ENCODE data around the gene SNX18. TPM values are rescaled to one million over a fixed set of nuclear protein-coding genes. Genes with fewer than 3 reads are reported as not detected.

Gene SNX18
- total RNA-seq, 1 donor from 2014 or later: 35.4 TPM

DNA sequence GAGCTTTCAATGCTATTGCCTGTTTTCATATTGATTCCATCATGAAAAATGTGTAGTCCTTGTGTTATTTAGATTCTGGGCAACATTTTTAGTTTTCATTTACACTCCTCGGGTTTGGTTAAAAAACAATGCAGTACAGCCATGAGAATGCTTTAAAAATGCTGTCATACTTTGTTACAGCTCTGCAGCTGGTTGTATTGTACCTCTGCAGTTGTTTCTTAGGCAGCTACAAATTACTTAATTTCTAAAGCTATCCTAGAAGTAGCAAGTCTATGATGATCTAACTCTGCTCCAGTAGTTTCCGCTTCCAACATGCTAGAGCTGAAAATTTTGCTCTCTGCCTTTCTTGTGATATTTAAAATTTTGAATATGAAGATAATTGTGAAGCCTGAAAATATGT lies 20.2 kb downstream of the SNX18 start:
- H3K9me3 ChIP-seq: no peaks in the 10 kb centered on the region
- peaks cover 37% of the 10 kb centered on the region for H3K4me1 ChIP-seq
- H3K4me3 ChIP-seq: no peak overlapping the region
- ATAC-seq: no peak
- intact Hi-C loops (cut with DNase I): no loop called here
- H3K27ac ChIP-seq: no peak overlapping the region
- H3K27me3 ChIP-seq: no peaks in the 10 kb centered on the region
- TF ChIP-seq, protein P1, sequence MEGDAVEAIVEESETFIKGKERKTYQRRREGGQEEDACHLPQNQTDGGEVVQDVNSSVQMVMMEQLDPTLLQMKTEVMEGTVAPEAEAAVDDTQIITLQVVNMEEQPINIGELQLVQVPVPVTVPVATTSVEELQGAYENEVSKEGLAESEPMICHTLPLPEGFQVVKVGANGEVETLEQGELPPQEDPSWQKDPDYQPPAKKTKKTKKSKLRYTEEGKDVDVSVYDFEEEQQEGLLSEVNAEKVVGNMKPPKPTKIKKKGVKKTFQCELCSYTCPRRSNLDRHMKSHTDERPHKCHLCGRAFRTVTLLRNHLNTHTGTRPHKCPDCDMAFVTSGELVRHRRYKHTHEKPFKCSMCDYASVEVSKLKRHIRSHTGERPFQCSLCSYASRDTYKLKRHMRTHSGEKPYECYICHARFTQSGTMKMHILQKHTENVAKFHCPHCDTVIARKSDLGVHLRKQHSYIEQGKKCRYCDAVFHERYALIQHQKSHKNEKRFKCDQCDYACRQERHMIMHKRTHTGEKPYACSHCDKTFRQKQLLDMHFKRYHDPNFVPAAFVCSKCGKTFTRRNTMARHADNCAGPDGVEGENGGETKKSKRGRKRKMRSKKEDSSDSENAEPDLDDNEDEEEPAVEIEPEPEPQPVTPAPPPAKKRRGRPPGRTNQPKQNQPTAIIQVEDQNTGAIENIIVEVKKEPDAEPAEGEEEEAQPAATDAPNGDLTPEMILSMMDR (IDR thresholded peaks at IDR 0.05): no peak
- DNase-seq: no peak
- no peaks in the 10 kb centered on the region for H3K36me3 ChIP-seq

DNA sequence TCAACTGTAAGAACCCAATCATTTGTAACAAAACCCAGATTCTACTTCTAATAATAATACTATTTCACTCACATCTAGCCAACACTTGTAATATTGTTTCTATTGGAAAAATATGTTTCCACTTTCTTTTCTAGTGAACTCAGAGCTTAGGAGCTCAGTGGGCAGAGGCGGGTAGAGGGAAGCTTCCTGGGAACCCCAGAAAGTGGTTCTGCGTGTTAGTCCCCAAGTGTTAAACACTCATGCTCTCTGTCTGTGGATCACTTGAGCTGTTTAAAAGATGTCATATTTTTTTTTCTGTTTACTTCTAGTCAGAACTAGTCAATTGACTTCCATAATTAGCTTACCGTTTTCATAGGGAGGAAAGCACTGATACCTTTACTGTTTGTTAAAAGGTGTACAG lies 20.6 kb downstream of the SNX18 start:
- no peaks in the 10 kb centered on the region for H3K27me3 ChIP-seq
- H3K4me1 ChIP-seq: peaks cover 32% of the 10 kb centered on the region
- no peak for DNase-seq
- H3K4me3 ChIP-seq: no peak overlapping the region
- no peaks in the 10 kb centered on the region for H3K9me3 ChIP-seq
- H3K36me3 ChIP-seq: no peaks in the 10 kb centered on the region
- H3K27ac ChIP-seq: no peak overlapping the region
- ATAC-seq: no peak
- TF ChIP-seq, protein P1 (IDR thresholded peaks at IDR 0.05): no peak
- intact Hi-C loops (cut with DNase I): no loop called here

DNA sequence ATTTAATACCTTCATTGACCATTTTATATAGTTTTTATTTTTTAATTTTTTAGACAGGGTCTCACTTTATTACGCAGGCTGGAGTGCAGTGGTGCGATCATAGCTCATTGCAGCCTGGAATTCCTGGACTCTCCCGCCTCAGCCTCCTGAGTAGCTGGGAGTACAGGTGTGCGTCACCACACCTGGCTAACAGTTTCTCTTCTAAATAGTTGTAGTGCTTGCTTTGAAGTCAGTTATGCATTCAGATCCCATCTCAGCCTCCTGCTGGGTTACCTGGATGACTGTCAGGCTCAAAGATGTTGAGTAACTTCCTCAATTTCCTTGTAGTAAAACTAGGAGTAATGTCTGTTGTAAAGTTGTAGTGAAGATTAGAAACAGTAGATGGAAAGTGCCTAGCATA lies 21.4 kb downstream of the SNX18 start:
- no peaks in the 10 kb centered on the region for H3K36me3 ChIP-seq
- no peak overlapping the region for H3K27ac ChIP-seq
- no peak for DNase-seq
- H3K9me3 ChIP-seq: no peaks in the 10 kb centered on the region
- ATAC-seq: no peak
- H3K4me3 ChIP-seq: no peak overlapping the region
- H3K27me3 ChIP-seq: no peaks in the 10 kb centered on the region
- intact Hi-C loops (cut with DNase I): no loop called here
- TF ChIP-seq, protein P1 (IDR thresholded peaks at IDR 0.05): no peak
- H3K4me1 ChIP-seq: peaks cover 24% of the 10 kb centered on the region

DNA sequence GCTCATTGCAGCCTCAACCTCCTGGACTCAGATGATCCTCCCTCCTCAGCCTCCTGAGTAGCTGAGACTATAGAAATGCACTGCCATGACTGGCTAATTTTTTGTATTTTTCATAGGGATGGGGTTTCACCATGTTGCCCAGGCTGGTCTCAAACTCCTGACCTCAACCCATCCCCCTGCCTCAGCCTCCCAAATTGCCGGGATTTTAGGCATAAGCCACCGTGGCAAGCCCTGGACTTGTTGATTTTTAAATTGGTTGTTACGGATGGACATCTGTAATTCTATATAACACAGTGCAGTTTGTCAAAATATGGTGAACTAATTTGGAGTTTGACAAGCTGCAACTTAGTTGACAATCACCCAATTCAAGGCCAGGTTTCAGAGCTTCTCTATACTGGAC lies 22.7 kb downstream of the SNX18 start:
- TF ChIP-seq, protein P1 (IDR thresholded peaks at IDR 0.05): no peak

DNA sequence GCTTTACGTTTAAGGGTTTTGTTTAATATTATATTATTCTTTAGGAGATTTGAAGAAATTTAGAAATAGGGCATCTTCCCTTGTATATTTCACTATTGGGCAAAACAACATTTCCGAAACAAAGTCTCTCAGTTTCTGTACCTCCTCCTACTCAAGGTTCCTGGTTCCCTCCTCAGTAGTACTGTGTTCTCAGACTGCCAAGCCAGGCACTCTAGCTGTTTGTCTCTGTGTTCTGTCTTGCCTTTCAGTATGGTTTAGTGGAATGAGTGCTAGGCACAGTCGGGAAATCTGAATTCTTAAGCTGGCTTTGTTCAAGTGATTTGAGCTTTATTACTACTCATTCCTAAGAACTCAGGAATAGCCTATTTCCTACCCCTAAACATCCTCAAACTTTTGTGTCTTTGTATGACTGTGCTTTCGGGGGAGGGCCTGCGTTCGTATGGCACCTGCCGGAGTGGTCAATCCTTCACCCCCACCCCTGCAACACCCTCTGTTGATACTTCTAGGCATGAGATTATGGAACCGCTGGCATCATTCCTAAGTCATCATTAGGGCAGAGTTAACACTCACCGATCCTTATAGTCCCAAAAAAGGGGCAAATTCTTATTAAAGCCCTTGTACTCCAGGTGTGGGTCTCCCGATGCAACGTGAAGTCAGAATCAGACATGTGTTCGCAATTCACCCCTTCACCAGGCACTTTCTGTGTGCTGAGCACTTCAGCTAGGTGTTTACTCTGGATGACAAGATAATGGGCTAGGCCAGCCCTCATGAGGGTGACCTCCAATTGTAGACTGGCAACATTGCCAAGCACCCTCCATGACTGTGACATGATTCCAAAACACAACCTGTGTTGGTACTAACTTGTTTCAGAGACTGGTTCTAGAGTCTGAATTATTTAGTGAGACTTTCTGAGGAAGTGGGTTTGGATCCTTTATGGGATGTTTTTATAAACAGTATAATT lies 24.5 kb downstream of the SNX18 start:
- TF ChIP-seq, protein P1 (IDR thresholded peaks at IDR 0.05): no peak
- Histone ChIP-seq H3K9me3 (no peaks in the 10 kb centered on the region), H3K27ac (no peak overlapping the region), H3K36me3 (peaks cover 4% of the 10 kb centered on the region), H3K27me3 (no peaks in the 10 kb centered on the region), H3K4me1 (peaks cover 9% of the 10 kb centered on the region), H3K4me3 (no peak overlapping the region)
- no peak for DNase-seq
- intact Hi-C loops (cut with DNase I): no loop called here
- ATAC-seq: peak; percentile 42

More for the DNA sequence above, 22.7 kb downstream of the SNX18 start:
- no peak for DNase-seq
- Histone ChIP-seq H3K27ac (no peak overlapping the region), H3K4me3 (no peak overlapping the region), H3K27me3 (no peaks in the 10 kb centered on the region), H3K9me3 (no peaks in the 10 kb centered on the region), H3K36me3 (no peaks in the 10 kb centered on the region), H3K4me1 (peaks cover 13% of the 10 kb centered on the region)
- intact Hi-C loops (cut with DNase I): no loop called here
- ATAC-seq: no peak

All from upper lobe of right lung (tissue), 1 donor.